GM23338 (cell line): ENCODE measurements around the gene CDHR2. TPM values are rescaled to one million over a fixed set of nuclear protein-coding genes. Genes with fewer than 3 reads are reported as not detected.

Experiments used
- ATAC-seq: fragments of 200-7000 bp; cut with Tn5 transposase; 3 replicates; pipeline ENCODE4 v1.9.1; 2020
- DNase-seq: peaks from one replicate; pipeline ENCODE4 v3.0.0-alpha.2; 2015; ENCODE audit warnings: low spot score
- H2AFZ ChIP-seq: fragments of 200-600 bp; sonication (generic); 2 replicates; pipeline ENCODE4 v1.8.0; 2016; ENCODE audit warnings: antibody characterized with exemption, mild to moderate bottlenecking, moderate library complexity
- H3F3A ChIP-seq: fragments of 200-600 bp; sonication (generic); replicated peaks from 2 replicates; pipeline ENCODE4 v1.8.0; 2017; ENCODE audit warnings: antibody characterized with exemption, mixed run types, low read depth
- H3K27ac ChIP-seq: fragments of 200-600 bp; sonication (generic); 2 replicates; pipeline ENCODE4 v1.6.1; 2016; ENCODE audit warnings: low read depth
- H3K27me3 ChIP-seq: fragments of 200-600 bp; sonication (generic); 2 replicates; pipeline ENCODE4 v1.8.0; 2016; ENCODE audit warnings: mild to moderate bottlenecking, mixed run types, moderate library complexity; ENCODE audit not compliant: insufficient read depth
- H3K36me3 ChIP-seq: fragments of 200-600 bp; sonication (generic); 2 replicates; pipeline ENCODE4 v1.8.0; 2016; ENCODE audit warnings: mild to moderate bottlenecking; ENCODE audit not compliant: insufficient read depth
- H3K4me1 ChIP-seq: fragments of 200-600 bp; sonication (generic); 2 replicates; pipeline ENCODE4 v1.8.0; 2016; ENCODE audit warnings: mild to moderate bottlenecking, moderate library complexity; ENCODE audit not compliant: insufficient read depth
- H3K4me2 ChIP-seq: fragments of 200-600 bp; sonication (generic); 2 replicates; pipeline ENCODE4 v1.7.1; 2017; ENCODE audit warnings: mixed run types
- H3K4me3 ChIP-seq: fragments of 200-600 bp; sonication (generic); 2 replicates; pipeline ENCODE4 v1.6.1; 2016; ENCODE audit warnings: mixed run types
- H3K79me2 ChIP-seq: fragments of 200-600 bp; sonication (generic); replicated peaks from 2 replicates; pipeline ENCODE4 v1.8.0; 2017; ENCODE audit warnings: mild to moderate bottlenecking; ENCODE audit not compliant: insufficient read depth
- H3K9me2 ChIP-seq: fragments of 200-600 bp; sonication (generic); 2 replicates; pipeline ENCODE4 v1.8.0; 2017; ENCODE audit not compliant: insufficient read depth
- H4K20me1 ChIP-seq: fragments of 200-600 bp; sonication (generic); replicated peaks from 2 replicates; pipeline ENCODE4 v1.8.0; 2017; ENCODE audit warnings: mild to moderate bottlenecking; ENCODE audit not compliant: insufficient read depth
- H3K27ac Mint-ChIP-seq: 2 replicates; pipeline ENCODE4 v1.8.0; 2020; ENCODE audit warnings: inconsistent platforms, mild to moderate bottlenecking, moderate library complexity, mixed read lengths
- H3K27me3 Mint-ChIP-seq: 3 replicates; pipeline ENCODE4 v1.8.0; 2022; ENCODE audit warnings: low read depth, mild to moderate bottlenecking, moderate library complexity, mixed read lengths, inconsistent platforms; ENCODE audit not compliant: insufficient read depth, poor library complexity
- H3K36me3 Mint-ChIP-seq: 3 replicates; pipeline ENCODE4 v1.8.0; 2021; ENCODE audit warnings: low read depth, mild to moderate bottlenecking, inconsistent platforms, moderate library complexity, mixed read lengths
- H3K4me1 Mint-ChIP-seq: 3 replicates; pipeline ENCODE4 v1.8.0; 2020; ENCODE audit warnings: mild to moderate bottlenecking, inconsistent platforms, mixed read lengths
- H3K4me3 Mint-ChIP-seq: 3 replicates; pipeline ENCODE4 v1.8.0; 2021; ENCODE audit warnings: moderate library complexity, mild to moderate bottlenecking, inconsistent platforms, mixed read lengths
- H3K9me3 Mint-ChIP-seq: 3 replicates; pipeline ENCODE4 v1.8.0; 2020; ENCODE audit warnings: moderate library complexity, mild to moderate bottlenecking, inconsistent platforms, mixed read lengths
- CREB1 ChIP-seq: fragments of 250-450 bp; sonication (Bioruptor Pico); IDR thresholded peaks from 2 replicates; pipeline ENCODE4 v1.5.0; 2020; ENCODE audit warnings: low read depth, mild to moderate bottlenecking, moderate library complexity
- EZH2 ChIP-seq: fragments of 200-600 bp; sonication (generic); IDR thresholded peaks from one replicate; pipeline ENCODE4 v1.8.0; 2017; ENCODE audit warnings: antibody characterized with exemption, mild to moderate bottlenecking, low read depth; ENCODE audit not compliant: unreplicated experiment
- EZH2phosphoT487 ChIP-seq: fragments of 200-600 bp; sonication (generic); IDR thresholded peaks from one replicate; pipeline ENCODE4 v1.8.1; 2018; ENCODE audit warnings: antibody characterized with exemption; ENCODE audit not compliant: unreplicated experiment
- JUNB ChIP-seq: IDR thresholded peaks from one replicate; pipeline ENCODE4 v1.6.1; 2016; ENCODE audit warnings: antibody characterized with exemption; ENCODE audit not compliant: unreplicated experiment
- NANOG ChIP-seq: IDR thresholded peaks from 2 replicates; pipeline ENCODE4 v1.6.1; 2016; ENCODE audit warnings: antibody characterized with exemption, borderline replicate concordance
- POLR2AphosphoS5 ChIP-seq: IDR thresholded peaks from 2 replicates; pipeline ENCODE4 v1.6.1; 2016; ENCODE audit warnings: antibody characterized with exemption, low read depth
- STAT1 ChIP-seq: IDR thresholded peaks from one replicate; pipeline ENCODE4 v1.6.1; 2016; ENCODE audit warnings: antibody characterized with exemption; ENCODE audit not compliant: unreplicated experiment
- ZNF114 ChIP-seq: fragments of 250-450 bp; sonication (Bioruptor Pico); IDR thresholded peaks from 2 replicates; pipeline ENCODE4 v1.5.0; 2020; ENCODE audit warnings: mild to moderate bottlenecking, moderate library complexity
- ZNF331 ChIP-seq: fragments of 250-450 bp; sonication (Bioruptor Pico); IDR thresholded peaks from 2 replicates; pipeline ENCODE4 v1.5.0; 2020; ENCODE audit warnings: low read depth, mild to moderate bottlenecking, moderate library complexity
- polyA plus RNA-seq: library from polyadenylated mRNA; unstranded; fragments of >200 nt; fragmentation: Nextera tagmentation; extraction: Ambion mirVana; gene quantifications from 2 replicates; pipeline ENCODE4 v1.2.1, GENCODE V29; 2016
- total RNA-seq: library from RNA; depleted of rRNA; stranded (reverse); fragments of >200 nt; shearing (Covaris generic); gene quantifications from 2 replicates; pipeline ENCODE4 v1.2.3, GENCODE V29; 2014
- TF ChIP-seq, protein P1 (sequence below), 2 experiments: fragments of 200-600 bp in 1 of 2; sonication (generic) in 1 of 2; conservative IDR thresholded peaks; 2 replicates each; pipeline versions ENCODE4 v1.5.1 to v1.6.1; 2016 to 2017; ENCODE audit warnings: antibody characterized with exemption in 2 of 2, low read depth in 2 of 2, mild to moderate bottlenecking in 2 of 2, moderate library complexity in 1 of 2
- TF ChIP-seq, protein P2 (sequence below): fragments of 250-450 bp; sonication (Bioruptor Pico); IDR thresholded peaks from 2 replicates; pipeline ENCODE4 v1.5.0; 2020; ENCODE audit warnings: mild to moderate bottlenecking, moderate library complexity
- TF ChIP-seq, protein P3 (sequence below): IDR thresholded peaks from one replicate; pipeline ENCODE4 v1.6.1; 2018; ENCODE audit warnings: antibody characterized with exemption; ENCODE audit not compliant: unreplicated experiment
- TF ChIP-seq, protein P4 (sequence below): IDR thresholded peaks from 2 replicates; pipeline ENCODE4 v1.6.1; 2016; ENCODE audit warnings: antibody characterized with exemption

The CDHR2 gene
- total and polyA plus RNA-seq, 2 experiments from 2014 or later: not detected

DNA sequence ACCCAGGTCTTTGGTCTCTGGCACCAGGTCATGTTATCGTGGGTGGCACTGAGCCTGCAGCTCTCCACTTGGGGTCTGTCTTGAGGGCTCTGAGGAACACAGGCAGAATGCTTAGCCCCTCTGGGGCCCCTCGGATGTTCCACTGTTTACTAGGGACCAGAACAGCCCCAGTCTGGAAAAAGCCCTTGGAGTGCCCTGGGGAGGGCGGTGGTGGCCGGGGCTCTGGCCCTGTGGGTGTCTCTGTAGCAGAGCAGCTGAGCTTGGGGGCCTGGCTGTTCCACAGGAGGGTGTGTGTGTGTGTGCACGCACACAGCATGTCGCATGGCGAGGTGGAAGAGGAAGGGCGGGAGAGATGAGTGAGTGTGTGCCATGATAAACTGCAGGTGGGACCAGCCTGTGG is 45.4 kb downstream of the CDHR2 start:
- Histone ChIP-seq H3K79me2 (no peaks in the 10 kb centered on the region), H2AFZ (no peak overlapping the region), H4K20me1 (no peaks in the 10 kb centered on the region), H3K27me3 (peaks cover 16% of the 10 kb centered on the region), H3K9me2 (peaks cover 9% of the 10 kb centered on the region), H3F3A (peaks cover 3% of the 10 kb centered on the region; the same call in 1 of the 2 replicates), H3K4me1 (no peaks in the 10 kb centered on the region), H3K27ac (no peak overlapping the region), H3K4me3 (no peak overlapping the region), H3K36me3 (no peaks in the 10 kb centered on the region), H3K4me2 (no peak overlapping the region)
- Mint-ChIP-seq H3K4me3 (no peak overlapping the region), H3K27ac (no peak overlapping the region), H3K9me3 (peaks cover 16% of the 10 kb centered on the region), H3K27me3 (peaks cover 26% of the 10 kb centered on the region), H3K36me3 (peaks cover 18% of the 10 kb centered on the region), H3K4me1 (no peaks in the 10 kb centered on the region; the same call in 2 of the 3 replicates)
- DNase-seq (no peak), ATAC-seq (no peak)
- TF ChIP-seq POLR2AphosphoS5 (no peak), JUNB (no peak), ZNF114 (no peak), STAT1 (no peak), EZH2phosphoT487 (no peak), EZH2 (no peak), ZNF331 (CRISPR knock-in tag) (no peak), CREB1 (CRISPR knock-in tag) (no peak), NANOG (no peak)
- TF ChIP-seq, protein P1, sequence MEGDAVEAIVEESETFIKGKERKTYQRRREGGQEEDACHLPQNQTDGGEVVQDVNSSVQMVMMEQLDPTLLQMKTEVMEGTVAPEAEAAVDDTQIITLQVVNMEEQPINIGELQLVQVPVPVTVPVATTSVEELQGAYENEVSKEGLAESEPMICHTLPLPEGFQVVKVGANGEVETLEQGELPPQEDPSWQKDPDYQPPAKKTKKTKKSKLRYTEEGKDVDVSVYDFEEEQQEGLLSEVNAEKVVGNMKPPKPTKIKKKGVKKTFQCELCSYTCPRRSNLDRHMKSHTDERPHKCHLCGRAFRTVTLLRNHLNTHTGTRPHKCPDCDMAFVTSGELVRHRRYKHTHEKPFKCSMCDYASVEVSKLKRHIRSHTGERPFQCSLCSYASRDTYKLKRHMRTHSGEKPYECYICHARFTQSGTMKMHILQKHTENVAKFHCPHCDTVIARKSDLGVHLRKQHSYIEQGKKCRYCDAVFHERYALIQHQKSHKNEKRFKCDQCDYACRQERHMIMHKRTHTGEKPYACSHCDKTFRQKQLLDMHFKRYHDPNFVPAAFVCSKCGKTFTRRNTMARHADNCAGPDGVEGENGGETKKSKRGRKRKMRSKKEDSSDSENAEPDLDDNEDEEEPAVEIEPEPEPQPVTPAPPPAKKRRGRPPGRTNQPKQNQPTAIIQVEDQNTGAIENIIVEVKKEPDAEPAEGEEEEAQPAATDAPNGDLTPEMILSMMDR (conservative IDR thresholded peaks at IDR 0.05; ENCODE audit: low read depth in 2 of 2): no peak
- TF ChIP-seq, protein P2, sequence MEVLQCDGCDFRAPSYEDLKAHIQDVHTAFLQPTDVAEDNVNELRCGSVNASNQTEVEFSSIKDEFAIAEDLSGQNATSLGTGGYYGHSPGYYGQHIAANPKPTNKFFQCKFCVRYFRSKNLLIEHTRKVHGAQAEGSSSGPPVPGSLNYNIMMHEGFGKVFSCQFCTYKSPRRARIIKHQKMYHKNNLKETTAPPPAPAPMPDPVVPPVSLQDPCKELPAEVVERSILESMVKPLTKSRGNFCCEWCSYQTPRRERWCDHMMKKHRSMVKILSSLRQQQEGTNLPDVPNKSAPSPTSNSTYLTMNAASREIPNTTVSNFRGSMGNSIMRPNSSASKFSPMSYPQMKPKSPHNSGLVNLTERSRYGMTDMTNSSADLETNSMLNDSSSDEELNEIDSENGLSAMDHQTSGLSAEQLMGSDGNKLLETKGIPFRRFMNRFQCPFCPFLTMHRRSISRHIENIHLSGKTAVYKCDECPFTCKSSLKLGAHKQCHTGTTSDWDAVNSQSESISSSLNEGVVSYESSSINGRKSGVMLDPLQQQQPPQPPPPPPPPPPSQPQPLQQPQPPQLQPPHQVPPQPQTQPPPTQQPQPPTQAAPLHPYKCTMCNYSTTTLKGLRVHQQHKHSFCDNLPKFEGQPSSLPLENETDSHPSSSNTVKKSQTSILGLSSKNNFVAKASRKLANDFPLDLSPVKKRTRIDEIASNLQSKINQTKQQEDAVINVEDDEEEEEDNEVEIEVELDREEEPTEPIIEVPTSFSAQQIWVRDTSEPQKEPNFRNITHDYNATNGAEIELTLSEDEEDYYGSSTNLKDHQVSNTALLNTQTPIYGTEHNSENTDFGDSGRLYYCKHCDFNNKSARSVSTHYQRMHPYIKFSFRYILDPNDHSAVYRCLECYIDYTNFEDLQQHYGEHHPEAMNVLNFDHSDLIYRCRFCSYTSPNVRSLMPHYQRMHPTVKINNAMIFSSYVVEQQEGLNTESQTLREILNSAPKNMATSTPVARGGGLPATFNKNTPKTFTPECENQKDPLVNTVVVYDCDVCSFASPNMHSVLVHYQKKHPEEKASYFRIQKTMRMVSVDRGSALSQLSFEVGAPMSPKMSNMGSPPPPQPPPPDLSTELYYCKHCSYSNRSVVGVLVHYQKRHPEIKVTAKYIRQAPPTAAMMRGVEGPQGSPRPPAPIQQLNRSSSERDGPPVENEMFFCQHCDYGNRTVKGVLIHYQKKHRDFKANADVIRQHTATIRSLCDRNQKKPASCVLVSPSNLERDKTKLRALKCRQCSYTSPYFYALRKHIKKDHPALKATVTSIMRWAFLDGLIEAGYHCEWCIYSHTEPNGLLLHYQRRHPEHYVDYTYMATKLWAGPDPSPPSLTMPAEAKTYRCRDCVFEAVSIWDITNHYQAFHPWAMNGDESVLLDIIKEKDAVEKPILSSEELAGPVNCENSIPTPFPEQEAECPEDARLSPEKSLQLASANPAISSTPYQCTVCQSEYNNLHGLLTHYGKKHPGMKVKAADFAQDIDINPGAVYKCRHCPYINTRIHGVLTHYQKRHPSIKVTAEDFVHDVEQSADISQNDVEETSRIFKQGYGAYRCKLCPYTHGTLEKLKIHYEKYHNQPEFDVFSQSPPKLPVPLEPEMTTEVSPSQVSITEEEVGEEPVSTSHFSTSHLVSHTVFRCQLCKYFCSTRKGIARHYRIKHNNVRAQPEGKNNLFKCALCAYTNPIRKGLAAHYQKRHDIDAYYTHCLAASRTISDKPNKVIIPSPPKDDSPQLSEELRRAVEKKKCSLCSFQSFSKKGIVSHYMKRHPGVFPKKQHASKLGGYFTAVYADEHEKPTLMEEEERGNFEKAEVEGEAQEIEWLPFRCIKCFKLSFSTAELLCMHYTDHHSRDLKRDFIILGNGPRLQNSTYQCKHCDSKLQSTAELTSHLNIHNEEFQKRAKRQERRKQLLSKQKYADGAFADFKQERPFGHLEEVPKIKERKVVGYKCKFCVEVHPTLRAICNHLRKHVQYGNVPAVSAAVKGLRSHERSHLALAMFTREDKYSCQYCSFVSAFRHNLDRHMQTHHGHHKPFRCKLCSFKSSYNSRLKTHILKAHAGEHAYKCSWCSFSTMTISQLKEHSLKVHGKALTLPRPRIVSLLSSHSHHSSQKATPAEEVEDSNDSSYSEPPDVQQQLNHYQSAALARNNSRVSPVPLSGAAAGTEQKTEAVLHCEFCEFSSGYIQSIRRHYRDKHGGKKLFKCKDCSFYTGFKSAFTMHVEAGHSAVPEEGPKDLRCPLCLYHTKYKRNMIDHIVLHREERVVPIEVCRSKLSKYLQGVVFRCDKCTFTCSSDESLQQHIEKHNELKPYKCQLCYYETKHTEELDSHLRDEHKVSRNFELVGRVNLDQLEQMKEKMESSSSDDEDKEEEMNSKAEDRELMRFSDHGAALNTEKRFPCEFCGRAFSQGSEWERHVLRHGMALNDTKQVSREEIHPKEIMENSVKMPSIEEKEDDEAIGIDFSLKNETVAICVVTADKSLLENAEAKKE: no peak
- TF ChIP-seq, protein P3, sequence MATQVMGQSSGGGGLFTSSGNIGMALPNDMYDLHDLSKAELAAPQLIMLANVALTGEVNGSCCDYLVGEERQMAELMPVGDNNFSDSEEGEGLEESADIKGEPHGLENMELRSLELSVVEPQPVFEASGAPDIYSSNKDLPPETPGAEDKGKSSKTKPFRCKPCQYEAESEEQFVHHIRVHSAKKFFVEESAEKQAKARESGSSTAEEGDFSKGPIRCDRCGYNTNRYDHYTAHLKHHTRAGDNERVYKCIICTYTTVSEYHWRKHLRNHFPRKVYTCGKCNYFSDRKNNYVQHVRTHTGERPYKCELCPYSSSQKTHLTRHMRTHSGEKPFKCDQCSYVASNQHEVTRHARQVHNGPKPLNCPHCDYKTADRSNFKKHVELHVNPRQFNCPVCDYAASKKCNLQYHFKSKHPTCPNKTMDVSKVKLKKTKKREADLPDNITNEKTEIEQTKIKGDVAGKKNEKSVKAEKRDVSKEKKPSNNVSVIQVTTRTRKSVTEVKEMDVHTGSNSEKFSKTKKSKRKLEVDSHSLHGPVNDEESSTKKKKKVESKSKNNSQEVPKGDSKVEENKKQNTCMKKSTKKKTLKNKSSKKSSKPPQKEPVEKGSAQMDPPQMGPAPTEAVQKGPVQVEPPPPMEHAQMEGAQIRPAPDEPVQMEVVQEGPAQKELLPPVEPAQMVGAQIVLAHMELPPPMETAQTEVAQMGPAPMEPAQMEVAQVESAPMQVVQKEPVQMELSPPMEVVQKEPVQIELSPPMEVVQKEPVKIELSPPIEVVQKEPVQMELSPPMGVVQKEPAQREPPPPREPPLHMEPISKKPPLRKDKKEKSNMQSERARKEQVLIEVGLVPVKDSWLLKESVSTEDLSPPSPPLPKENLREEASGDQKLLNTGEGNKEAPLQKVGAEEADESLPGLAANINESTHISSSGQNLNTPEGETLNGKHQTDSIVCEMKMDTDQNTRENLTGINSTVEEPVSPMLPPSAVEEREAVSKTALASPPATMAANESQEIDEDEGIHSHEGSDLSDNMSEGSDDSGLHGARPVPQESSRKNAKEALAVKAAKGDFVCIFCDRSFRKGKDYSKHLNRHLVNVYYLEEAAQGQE: no peak
- TF ChIP-seq, protein P4, sequence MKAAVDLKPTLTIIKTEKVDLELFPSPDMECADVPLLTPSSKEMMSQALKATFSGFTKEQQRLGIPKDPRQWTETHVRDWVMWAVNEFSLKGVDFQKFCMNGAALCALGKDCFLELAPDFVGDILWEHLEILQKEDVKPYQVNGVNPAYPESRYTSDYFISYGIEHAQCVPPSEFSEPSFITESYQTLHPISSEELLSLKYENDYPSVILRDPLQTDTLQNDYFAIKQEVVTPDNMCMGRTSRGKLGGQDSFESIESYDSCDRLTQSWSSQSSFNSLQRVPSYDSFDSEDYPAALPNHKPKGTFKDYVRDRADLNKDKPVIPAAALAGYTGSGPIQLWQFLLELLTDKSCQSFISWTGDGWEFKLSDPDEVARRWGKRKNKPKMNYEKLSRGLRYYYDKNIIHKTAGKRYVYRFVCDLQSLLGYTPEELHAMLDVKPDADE: no peak
